A549 (cell line): ENCODE measurements around the gene PLEKHG4B. TPM values are rescaled to one million over a fixed set of nuclear protein-coding genes. Genes with fewer than 3 reads are reported as not detected.
A peak's percentile ranks its signal among the peaks of the same experiment; 100 is the strongest.

ENCODE experiments used
- ATAC-seq, 2 experiments: fragments of 200-7000 bp in 1 of 2; fragments of >200 bp in 1 of 2; cut with Nextera tagmentation in 1 of 2; cut with Tn5 transposase in 1 of 2; 3 replicates each; pipeline versions ENCODE4 v1.8.0 to v1.9.1; 2018 to 2020; ENCODE audit warnings: mild to moderate bottlenecking in 1 of 2, moderate library complexity in 1 of 2
- CTCF ChIA-PET: fragments of 300-600 bp; sonication (Branson Sonifier 250); formaldehyde crosslinking; extraction: SDS; loops from one replicate; lab custom pipeline; 2021; ENCODE audit warnings: antibody characterized with exemption, inconsistent platforms; lab: Yijun Ruan, JAX
- POLR2A ChIA-PET: fragments of 350-600 bp; formaldehyde crosslinking; extraction: SDS; loops from one replicate; lab custom pipeline; 2021; ENCODE audit warnings: antibody characterized with exemption, inconsistent platforms; lab: Yijun Ruan, JAX
- DNase-seq, 2 experiments: peaks; one replicate each; pipeline versions ENCODE4 v3.0.0 to v3.0.0-alpha.2; 2011 to 2016; ENCODE audit warnings: low read depth in 1 of 2, low spot score in 1 of 2
- FAIRE-seq: peaks from 2 replicates; lab custom pipeline; 2011; peaks lifted over from hg19 to GRCh38; lab: Jason Lieb, UNC
- H3K27ac ChIP-seq, 2 experiments: fragments of >200 bp; sonication (Bioruptor Twin); formaldehyde crosslinking; 3 replicates each; pipeline ENCODE4 v1.5.1; 2016 to 2017
- H3K4me1 ChIP-seq: fragments of >200 bp; sonication (Bioruptor Twin); formaldehyde crosslinking; 3 replicates; pipeline ENCODE4 v1.6.1; 2016
- H3K4me2 ChIP-seq: fragments of >200 bp; sonication (Bioruptor Twin); formaldehyde crosslinking; 3 replicates; pipeline ENCODE4 v1.6.1; 2016
- H3K4me3 ChIP-seq: fragments of >200 bp; sonication (Bioruptor Twin); formaldehyde crosslinking; 3 replicates; pipeline ENCODE4 v1.5.1; 2016
- H3K9me3 ChIP-seq: fragments of >200 bp; sonication (Bioruptor Twin); formaldehyde crosslinking; 3 replicates; pipeline ENCODE4 v1.6.1; 2016
- EHF ChIP-seq: fragments of 250-450 bp; sonication (Bioruptor Pico); IDR thresholded peaks from 2 replicates; pipeline ENCODE4 v1.5.0; 2020; ENCODE audit warnings: mild to moderate bottlenecking
- FOSL2 ChIP-seq, 2 experiments: fragments of 450-650 bp in 1 of 2; fragments of >200 bp in 1 of 2; sonication (Bioruptor Twin) in 1 of 2; formaldehyde crosslinking; IDR thresholded peaks; 2 replicates each; pipeline versions ENCODE4 v1.5.0 to v1.6.1; 2016 to 2020; ENCODE audit warnings: mild to moderate bottlenecking in 1 of 2, moderate library complexity in 1 of 2
- HDAC2 ChIP-seq: fragments of 200-600 bp; sonication (generic); IDR thresholded peaks from 2 replicates; pipeline ENCODE4 v1.6.1; 2016
- HEYL ChIP-seq: fragments of 250-450 bp; sonication (Bioruptor Pico); IDR thresholded peaks from 2 replicates; pipeline ENCODE4 v1.8.0; 2021; ENCODE audit warnings: mild to moderate bottlenecking, moderate library complexity
- MYC ChIP-seq: IDR thresholded peaks from 2 replicates; pipeline ENCODE4 v1.6.1; 2012; ENCODE audit warnings: mild to moderate bottlenecking, inconsistent platforms, low read length, improper control_type of control experiment, borderline replicate concordance
- RAD21 ChIP-seq, 2 experiments: fragments of >200 bp in 1 of 2; sonication (Bioruptor Twin) in 1 of 2; formaldehyde crosslinking in 1 of 2; IDR thresholded peaks in 1 of 2; conservative IDR thresholded peaks in 1 of 2; 2 replicates in 1 of 2; 3 replicates in 1 of 2; pipeline ENCODE4 v1.6.1; 2012 to 2018; ENCODE audit warnings: inconsistent platforms in 1 of 2
- RARB ChIP-seq: fragments of 250-450 bp; sonication (Bioruptor Pico); IDR thresholded peaks from 2 replicates; pipeline ENCODE4 v1.8.0; 2021; ENCODE audit warnings: mild to moderate bottlenecking, moderate library complexity
- RFX5 ChIP-seq: fragments of 450-650 bp; IDR thresholded peaks from 2 replicates; pipeline ENCODE4 v1.7.1; 2014; ENCODE audit warnings: antibody characterized with exemption, mild to moderate bottlenecking, moderate library complexity
- SMC3 ChIP-seq: fragments of >200 bp; sonication (Bioruptor Twin); formaldehyde crosslinking; IDR thresholded peaks from 3 replicates; pipeline ENCODE4 v1.6.1; 2018; ENCODE audit warnings: inconsistent platforms
- ZNF302 ChIP-seq: fragments of 250-450 bp; sonication (Bioruptor Pico); IDR thresholded peaks from 2 replicates; pipeline ENCODE4 v1.9.0; 2021; ENCODE audit warnings: inconsistent platforms, mild to moderate bottlenecking, moderate library complexity
- WGBS: methylation state at CpG from one replicate; pipeline ENCODE4 v1.1.6; 2017; ENCODE audit errors: missing lambda C conversion rate; 5-methylcytosine and 5-hydroxymethylcytosine counted together
- polyA minus RNA-seq: library from RNA; depleted of rRNA, polyadenylated mRNA; stranded (reverse); fragments of >200 nt; gene quantifications from 2 replicates; pipeline ENCODE4 v1.2.3, GENCODE V29; 2011; rRNA and poly(A)+ RNA removed
- polyA plus RNA-seq, 4 experiments: library from polyadenylated mRNA; depleted of rRNA in 3 of 4; stranded (reverse); fragments of >200 nt; fragmentation: RNase III in 1 of 4; extraction: RNeasy Plus Mini Kit Qiagen cat#74134 plus additional on column Dnase treatment in 1 of 4; gene quantifications; 2 replicates in 3 of 4; 3 replicates in 1 of 4; pipeline ENCODE4 v1.2.3, GENCODE V29; 2011 to 2017
- TF ChIP-seq, protein P1 (sequence below): fragments of 250-450 bp; sonication (Bioruptor Pico); IDR thresholded peaks from 2 replicates; pipeline ENCODE4 v1.5.0; 2021; ENCODE audit warnings: mild to moderate bottlenecking, moderate library complexity, borderline replicate concordance
- TF ChIP-seq, protein P2 (sequence below): fragments of >200 bp; sonication (Bioruptor Twin); formaldehyde crosslinking; IDR thresholded peaks from 3 replicates; pipeline ENCODE4 v1.5.1; 2016

PLEKHG4B gene, protein sequence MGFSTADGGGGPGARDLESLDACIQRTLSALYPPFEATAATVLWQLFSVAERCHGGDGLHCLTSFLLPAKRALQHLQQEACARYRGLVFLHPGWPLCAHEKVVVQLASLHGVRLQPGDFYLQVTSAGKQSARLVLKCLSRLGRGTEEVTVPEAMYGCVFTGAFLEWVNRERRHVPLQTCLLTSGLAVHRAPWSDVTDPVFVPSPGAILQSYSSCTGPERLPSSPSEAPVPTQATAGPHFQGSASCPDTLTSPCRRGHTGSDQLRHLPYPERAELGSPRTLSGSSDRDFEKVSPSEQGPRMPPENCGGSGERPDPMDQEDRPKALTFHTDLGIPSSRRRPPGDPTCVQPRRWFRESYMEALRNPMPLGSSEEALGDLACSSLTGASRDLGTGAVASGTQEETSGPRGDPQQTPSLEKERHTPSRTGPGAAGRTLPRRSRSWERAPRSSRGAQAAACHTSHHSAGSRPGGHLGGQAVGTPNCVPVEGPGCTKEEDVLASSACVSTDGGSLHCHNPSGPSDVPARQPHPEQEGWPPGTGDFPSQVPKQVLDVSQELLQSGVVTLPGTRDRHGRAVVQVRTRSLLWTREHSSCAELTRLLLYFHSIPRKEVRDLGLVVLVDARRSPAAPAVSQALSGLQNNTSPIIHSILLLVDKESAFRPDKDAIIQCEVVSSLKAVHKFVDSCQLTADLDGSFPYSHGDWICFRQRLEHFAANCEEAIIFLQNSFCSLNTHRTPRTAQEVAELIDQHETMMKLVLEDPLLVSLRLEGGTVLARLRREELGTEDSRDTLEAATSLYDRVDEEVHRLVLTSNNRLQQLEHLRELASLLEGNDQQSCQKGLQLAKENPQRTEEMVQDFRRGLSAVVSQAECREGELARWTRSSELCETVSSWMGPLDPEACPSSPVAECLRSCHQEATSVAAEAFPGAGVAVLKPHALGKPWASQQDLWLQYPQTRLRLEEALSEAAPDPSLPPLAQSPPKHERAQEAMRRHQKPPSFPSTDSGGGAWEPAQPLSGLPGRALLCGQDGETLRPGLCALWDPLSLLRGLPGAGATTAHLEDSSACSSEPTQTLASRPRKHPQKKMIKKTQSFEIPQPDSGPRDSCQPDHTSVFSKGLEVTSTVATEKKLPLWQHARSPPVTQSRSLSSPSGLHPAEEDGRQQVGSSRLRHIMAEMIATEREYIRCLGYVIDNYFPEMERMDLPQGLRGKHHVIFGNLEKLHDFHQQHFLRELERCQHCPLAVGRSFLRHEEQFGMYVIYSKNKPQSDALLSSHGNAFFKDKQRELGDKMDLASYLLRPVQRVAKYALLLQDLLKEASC (N-terminal part only)
- polyA plus RNA-seq (2011; rRNA removed) (0.59 and 0.78 TPM in 2 replicates), polyA plus RNA-seq (2017; fragmentation: RNase III; extraction: RNeasy Plus Mini Kit Qiagen cat#74134 plus additional on column Dnase treatment) (0.57 to 0.67 TPM (median 0.66 TPM) in 3 replicates), polyA minus RNA-seq (0.12 and 0.73 TPM in 2 replicates)
- 0.42 and 0.71 TPM in 2 replicates for polyA plus RNA-seq (2012; cell fraction: cytosol; rRNA removed)
- 1.9 and 2.7 TPM in 2 replicates for polyA plus RNA-seq (2012; cell fraction: nucleus; rRNA removed)

DNA sequence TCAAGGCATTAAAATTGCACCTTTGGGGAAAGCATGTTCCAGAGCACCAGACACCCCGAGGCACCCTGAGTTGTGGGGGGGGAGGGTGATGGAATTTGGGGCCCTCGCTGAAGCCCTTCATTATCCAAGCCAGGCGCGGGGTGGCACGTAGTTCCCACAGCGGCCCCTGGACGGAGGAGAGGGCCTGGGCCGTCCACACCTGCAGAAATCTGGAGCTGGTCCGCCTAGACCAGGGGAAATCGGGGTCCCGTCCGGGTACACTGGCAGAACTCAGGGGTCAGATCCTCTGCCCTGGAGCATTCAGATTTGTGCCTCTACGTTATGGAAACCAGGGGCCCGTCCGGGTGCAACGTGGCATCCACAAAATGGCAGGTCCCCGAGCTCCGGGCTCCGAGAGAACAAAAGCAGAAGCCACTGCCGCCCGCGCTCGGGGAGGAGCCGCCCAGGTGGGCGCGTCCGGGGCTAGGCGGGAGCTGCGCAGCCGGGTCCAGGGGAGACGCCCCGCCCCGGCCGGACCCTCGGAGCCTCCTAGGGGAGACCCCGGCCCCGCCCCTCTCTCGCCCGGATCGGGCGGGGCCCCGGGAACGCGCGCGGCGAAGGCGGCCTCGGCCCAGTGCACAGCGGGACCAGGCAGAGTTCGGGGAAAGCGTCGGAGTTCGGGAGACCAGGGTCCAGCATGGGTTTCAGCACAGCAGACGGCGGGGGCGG is at the start of gene PLEKHG4B:
Gene PLEKHG4B, plus strand, starts transcription at position 613 of the 708 bp plus-strand sequence. Its CDS starts 64 bp downstream, at position 677.
- H3K27ac ChIP-seq, result peak within 1 kb of the TSS; percentile 63 to 81
- 37% methylated on average over 19 of the region's 57 CpGs for WGBS
- POLR2A ChIA-PET, result interaction anchor here (0.7 kb wide), 1 partner anchor 179 kb away, joined by 4 read pairs; no protein-coding TSS in a partner anchor
- 0 out of 3 replicates have a peak, but pooled peaks cover 5% of the 10 kb centered on the region for H3K4me1 ChIP-seq
- DNase-seq (peak in 1 of 2 experiments; percentile 35), FAIRE-seq (no peak), ATAC-seq (peak; percentile 47 to 74)
- CTCF ChIA-PET, result interaction anchor here (1.8 kb wide), 1 partner anchor 97 kb away, joined by 4 read pairs; no protein-coding TSS in a partner anchor
- no peak for TF ChIP-seq ZNF302 (CRISPR knock-in tag)
- no peak for TF ChIP-seq RFX5
- TF ChIP-seq RAD21 (conservative IDR thresholded peaks at IDR 0.05 in 1 of 2, IDR thresholded peaks at IDR 0.05 in 1 of 2), result no peak
- no peak for TF ChIP-seq HEYL (CRISPR knock-in tag)
- TF ChIP-seq, protein P1, sequence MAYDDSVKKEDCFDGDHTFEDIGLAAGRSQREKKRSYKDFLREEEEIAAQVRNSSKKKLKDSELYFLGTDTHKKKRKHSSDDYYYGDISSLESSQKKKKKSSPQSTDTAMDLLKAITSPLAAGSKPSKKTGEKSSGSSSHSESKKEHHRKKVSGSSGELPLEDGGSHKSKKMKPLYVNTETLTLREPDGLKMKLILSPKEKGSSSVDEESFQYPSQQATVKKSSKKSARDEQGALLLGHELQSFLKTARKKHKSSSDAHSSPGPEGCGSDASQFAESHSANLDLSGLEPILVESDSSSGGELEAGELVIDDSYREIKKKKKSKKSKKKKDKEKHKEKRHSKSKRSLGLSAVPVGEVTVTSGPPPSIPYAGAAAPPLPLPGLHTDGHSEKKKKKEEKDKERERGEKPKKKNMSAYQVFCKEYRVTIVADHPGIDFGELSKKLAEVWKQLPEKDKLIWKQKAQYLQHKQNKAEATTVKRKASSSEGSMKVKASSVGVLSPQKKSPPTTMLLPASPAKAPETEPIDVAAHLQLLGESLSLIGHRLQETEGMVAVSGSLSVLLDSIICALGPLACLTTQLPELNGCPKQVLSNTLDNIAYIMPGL, result no peak
- H3K4me3 ChIP-seq, result peak within 1 kb of the TSS; percentile 61
- H3K9me3 ChIP-seq, result no peaks in the 10 kb centered on the region
- peak within 1 kb of the TSS; percentile 86 for H3K4me2 ChIP-seq

DNA sequence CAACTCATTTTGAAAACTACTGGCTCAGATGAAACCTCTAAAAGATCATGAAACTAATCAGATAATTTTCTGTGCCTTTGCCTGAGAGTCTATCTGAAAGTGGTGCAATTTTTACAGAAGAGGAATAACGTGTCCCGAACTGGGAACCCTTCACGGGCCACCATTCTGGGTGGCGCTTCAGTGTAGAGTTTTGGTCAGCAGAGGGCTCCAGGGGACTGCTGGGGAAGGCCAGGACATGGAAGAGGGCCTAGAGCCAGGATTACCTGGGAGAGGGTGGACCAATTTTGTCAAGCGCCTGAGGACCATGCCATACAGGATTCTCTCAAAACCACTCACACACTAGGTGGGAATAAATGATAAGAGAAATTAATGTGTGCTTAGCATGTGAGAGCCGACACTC is 49.7 kb upstream of the PLEKHG4B start:
- ATAC-seq (peak; percentile 87 to 95), DNase-seq (peak in 1 of 2 experiments; percentile 41), FAIRE-seq (no peak)
- ChIA-PET CTCF (no interaction called here), POLR2A (no interaction called here)
- no peak overlapping the region for H3K4me2 ChIP-seq
- WGBS, result 14% methylated on average over 6 of the region's 6 CpGs
- no peaks in the 10 kb centered on the region for H3K4me1 ChIP-seq
- no peak overlapping the region for H3K4me3 ChIP-seq
- H3K9me3 ChIP-seq, result no peaks in the 10 kb centered on the region
- no peak overlapping the region for H3K27ac ChIP-seq
- TF ChIP-seq EHF (CRISPR knock-in tag) (no peak), HDAC2 (no peak), FOSL2 (IDR thresholded peaks at IDR 0.05) (no peak), FOSL2 (CRISPR knock-in tag; IDR thresholded peaks at IDR 0.05) (no peak), SMC3 (peak; percentile 31; the same call in 1 of the 3 replicates), MYC (no peak), RARB (CRISPR knock-in tag) (no peak), RAD21 (conservative IDR thresholded peaks at IDR 0.05 in 1 of 2, IDR thresholded peaks at IDR 0.05 in 1 of 2) (peak; percentile 52 to 73; a peak in 4 of 5 replicates)
- TF ChIP-seq, protein P2, sequence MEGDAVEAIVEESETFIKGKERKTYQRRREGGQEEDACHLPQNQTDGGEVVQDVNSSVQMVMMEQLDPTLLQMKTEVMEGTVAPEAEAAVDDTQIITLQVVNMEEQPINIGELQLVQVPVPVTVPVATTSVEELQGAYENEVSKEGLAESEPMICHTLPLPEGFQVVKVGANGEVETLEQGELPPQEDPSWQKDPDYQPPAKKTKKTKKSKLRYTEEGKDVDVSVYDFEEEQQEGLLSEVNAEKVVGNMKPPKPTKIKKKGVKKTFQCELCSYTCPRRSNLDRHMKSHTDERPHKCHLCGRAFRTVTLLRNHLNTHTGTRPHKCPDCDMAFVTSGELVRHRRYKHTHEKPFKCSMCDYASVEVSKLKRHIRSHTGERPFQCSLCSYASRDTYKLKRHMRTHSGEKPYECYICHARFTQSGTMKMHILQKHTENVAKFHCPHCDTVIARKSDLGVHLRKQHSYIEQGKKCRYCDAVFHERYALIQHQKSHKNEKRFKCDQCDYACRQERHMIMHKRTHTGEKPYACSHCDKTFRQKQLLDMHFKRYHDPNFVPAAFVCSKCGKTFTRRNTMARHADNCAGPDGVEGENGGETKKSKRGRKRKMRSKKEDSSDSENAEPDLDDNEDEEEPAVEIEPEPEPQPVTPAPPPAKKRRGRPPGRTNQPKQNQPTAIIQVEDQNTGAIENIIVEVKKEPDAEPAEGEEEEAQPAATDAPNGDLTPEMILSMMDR, result peak; percentile 46
